Measurements from ENCODE around the gene GLT1D1.

DNA sequence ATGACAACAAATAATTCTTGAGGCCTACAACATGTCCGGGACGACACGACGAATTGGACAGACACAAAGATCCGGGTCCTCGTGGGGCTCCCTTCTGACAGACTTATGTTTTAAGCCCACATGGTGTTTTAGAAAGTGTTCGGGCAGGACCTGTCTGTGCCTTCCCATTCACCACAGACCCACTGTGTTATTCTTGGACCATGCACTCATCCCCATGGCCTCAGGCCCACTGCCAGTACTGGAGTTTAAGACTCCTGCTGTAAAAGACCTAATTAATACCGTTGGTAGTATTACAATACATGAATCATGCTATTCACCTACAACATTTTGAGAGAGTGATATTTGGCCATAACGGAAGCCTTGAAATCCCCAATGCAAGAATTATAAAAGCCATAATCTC lies 49.5 kb upstream of the GLT1D1 start:
- no peak for TF ChIP-seq TARDBP (IDR thresholded peaks at IDR 0.05)
- no peak for TF ChIP-seq LEF1 (IDR thresholded peaks at IDR 0.05; ENCODE audit: borderline replicate concordance)
